Hepatocyte (in vitro differentiated cells): Measurements from ENCODE around the gene GAN. TPM values are rescaled to one million over a fixed set of nuclear protein-coding genes. Genes with fewer than 3 reads are reported as not detected.

Source experiments
- DNase-seq: peaks from one replicate; pipeline ENCODE4 v3.0.0-alpha.2; 2016; ENCODE audit warnings: low spot score
- H2AFZ ChIP-seq: fragments of 200-600 bp; sonication (generic); 2 replicates; pipeline ENCODE4 v1.6.0; 2016; ENCODE audit warnings: antibody characterized with exemption, mild to moderate bottlenecking
- H3K27ac ChIP-seq: fragments of 200-600 bp; sonication (generic); 2 replicates; pipeline ENCODE4 v1.5.1; 2016; ENCODE audit warnings: mild to moderate bottlenecking
- H3K27me3 ChIP-seq: fragments of 200-600 bp; sonication (generic); 2 replicates; pipeline ENCODE4 v1.6.1; 2016
- H3K36me3 ChIP-seq: fragments of 200-600 bp; sonication (generic); replicated peaks from 2 replicates; pipeline ENCODE4 v1.5.1; 2016; ENCODE audit warnings: low read depth; ENCODE audit not compliant: insufficient read depth
- H3K4me1 ChIP-seq: fragments of 200-600 bp; sonication (generic); 2 replicates; pipeline ENCODE4 v1.5.1; 2016; ENCODE audit warnings: mild to moderate bottlenecking, moderate library complexity; ENCODE audit not compliant: insufficient read depth
- H3K4me2 ChIP-seq: fragments of 200-600 bp; sonication (generic); 2 replicates; pipeline ENCODE4 v1.6.0; 2016
- H3K4me3 ChIP-seq: fragments of 200-600 bp; sonication (generic); 2 replicates; pipeline ENCODE4 v1.5.1; 2016; ENCODE audit warnings: mild to moderate bottlenecking
- H3K79me2 ChIP-seq: fragments of 200-600 bp; sonication (generic); 2 replicates; pipeline ENCODE4 v1.6.0; 2017; ENCODE audit warnings: mild to moderate bottlenecking
- H3K9me2 ChIP-seq: fragments of 200-600 bp; sonication (generic); replicated peaks from 2 replicates; pipeline ENCODE4 v1.6.0; 2017; ENCODE audit warnings: mild to moderate bottlenecking; ENCODE audit not compliant: insufficient read depth
- H3K9me3 ChIP-seq: fragments of 200-600 bp; sonication (generic); 2 replicates; pipeline ENCODE4 v1.5.1; 2016; ENCODE audit warnings: low read depth, mild to moderate bottlenecking
- H4K20me1 ChIP-seq: fragments of 200-600 bp; sonication (generic); 2 replicates; pipeline ENCODE4 v1.6.0; 2016; ENCODE audit warnings: mild to moderate bottlenecking; ENCODE audit not compliant: insufficient read depth, poor library complexity, severe bottlenecking
- EZH2 ChIP-seq: fragments of 200-600 bp; sonication (generic); IDR thresholded peaks from 2 replicates; pipeline ENCODE4 v1.6.1; 2016; ENCODE audit warnings: antibody characterized with exemption, mild to moderate bottlenecking, borderline replicate concordance
- EZH2phosphoT487 ChIP-seq: fragments of 200-600 bp; sonication (generic); IDR thresholded peaks from one replicate; pipeline ENCODE4 v1.6.1; 2018; ENCODE audit warnings: antibody characterized with exemption, mild to moderate bottlenecking, low read depth, moderate library complexity; ENCODE audit not compliant: unreplicated experiment, severe bottlenecking
- WGBS: methylation state at CpG from one replicate; pipeline ENCODE4 v1.1.6; 2016; ENCODE audit warnings: low lambda C conversion rate; ENCODE audit errors: missing lambda C conversion rate; 5-methylcytosine and 5-hydroxymethylcytosine counted together
- polyA plus RNA-seq: library from polyadenylated mRNA; unstranded; fragments of >200 nt; fragmentation: Nextera tagmentation; extraction: Ambion mirVana; gene quantifications from 2 replicates; pipeline ENCODE4 v1.2.1, GENCODE V29; 2016
- total RNA-seq: library from RNA; depleted of rRNA; stranded (reverse); fragments of >200 nt; gene quantifications from 2 replicates; pipeline ENCODE4 v1.2.3, GENCODE V29; 2014
- TF ChIP-seq, protein P1 (sequence below): fragments of 200-600 bp; sonication (generic); IDR thresholded peaks from 2 replicates; pipeline ENCODE4 v1.5.1; 2016; ENCODE audit warnings: antibody characterized with exemption, mild to moderate bottlenecking; ENCODE audit not compliant: poor library complexity

Gene GAN
- total and polyA plus RNA-seq, 2 experiments from 2014 or later, result 2.1 to 10.9 TPM

DNA sequence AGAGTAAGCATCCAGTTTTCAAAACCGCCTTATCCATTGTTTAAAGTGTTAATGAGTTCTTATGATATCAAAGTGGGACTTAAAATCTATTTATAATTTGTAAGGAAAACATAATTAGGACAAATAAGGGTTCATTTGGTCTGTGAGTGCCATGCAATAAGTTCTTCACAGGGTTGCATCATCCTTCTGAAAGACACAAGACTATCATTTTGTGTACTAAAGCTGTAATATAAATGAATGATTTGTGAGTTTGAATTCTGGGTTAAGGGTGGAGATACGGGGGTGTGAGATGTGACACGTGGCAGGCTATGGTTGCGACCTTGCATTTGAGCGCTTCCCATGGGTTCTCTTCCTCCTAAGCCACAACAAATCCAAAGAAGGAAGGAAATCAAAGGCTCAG lies 6.8 kb downstream of the GAN start:
- H3K36me3 ChIP-seq, result no peaks in the 10 kb centered on the region
- no peaks in the 10 kb centered on the region for H3K27me3 ChIP-seq
- H3K9me3 ChIP-seq, result no peaks in the 10 kb centered on the region
- WGBS, result 95% methylated on average over 5 of the region's 5 CpGs
- TF ChIP-seq, protein P1, sequence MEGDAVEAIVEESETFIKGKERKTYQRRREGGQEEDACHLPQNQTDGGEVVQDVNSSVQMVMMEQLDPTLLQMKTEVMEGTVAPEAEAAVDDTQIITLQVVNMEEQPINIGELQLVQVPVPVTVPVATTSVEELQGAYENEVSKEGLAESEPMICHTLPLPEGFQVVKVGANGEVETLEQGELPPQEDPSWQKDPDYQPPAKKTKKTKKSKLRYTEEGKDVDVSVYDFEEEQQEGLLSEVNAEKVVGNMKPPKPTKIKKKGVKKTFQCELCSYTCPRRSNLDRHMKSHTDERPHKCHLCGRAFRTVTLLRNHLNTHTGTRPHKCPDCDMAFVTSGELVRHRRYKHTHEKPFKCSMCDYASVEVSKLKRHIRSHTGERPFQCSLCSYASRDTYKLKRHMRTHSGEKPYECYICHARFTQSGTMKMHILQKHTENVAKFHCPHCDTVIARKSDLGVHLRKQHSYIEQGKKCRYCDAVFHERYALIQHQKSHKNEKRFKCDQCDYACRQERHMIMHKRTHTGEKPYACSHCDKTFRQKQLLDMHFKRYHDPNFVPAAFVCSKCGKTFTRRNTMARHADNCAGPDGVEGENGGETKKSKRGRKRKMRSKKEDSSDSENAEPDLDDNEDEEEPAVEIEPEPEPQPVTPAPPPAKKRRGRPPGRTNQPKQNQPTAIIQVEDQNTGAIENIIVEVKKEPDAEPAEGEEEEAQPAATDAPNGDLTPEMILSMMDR, result no peak
- TF ChIP-seq EZH2, result no peak
- TF ChIP-seq EZH2phosphoT487, result no peak
- no peak overlapping the region for H2AFZ ChIP-seq
- H4K20me1 ChIP-seq, result no peaks in the 10 kb centered on the region
- no peak overlapping the region for H3K4me2 ChIP-seq
- no peaks in the 10 kb centered on the region for H3K9me2 ChIP-seq
- H3K79me2 ChIP-seq, result peaks cover 95% of the 10 kb centered on the region
- no peak overlapping the region for H3K27ac ChIP-seq
- no peak for DNase-seq
- no peak overlapping the region for H3K4me3 ChIP-seq
- no peaks in the 10 kb centered on the region for H3K4me1 ChIP-seq

DNA sequence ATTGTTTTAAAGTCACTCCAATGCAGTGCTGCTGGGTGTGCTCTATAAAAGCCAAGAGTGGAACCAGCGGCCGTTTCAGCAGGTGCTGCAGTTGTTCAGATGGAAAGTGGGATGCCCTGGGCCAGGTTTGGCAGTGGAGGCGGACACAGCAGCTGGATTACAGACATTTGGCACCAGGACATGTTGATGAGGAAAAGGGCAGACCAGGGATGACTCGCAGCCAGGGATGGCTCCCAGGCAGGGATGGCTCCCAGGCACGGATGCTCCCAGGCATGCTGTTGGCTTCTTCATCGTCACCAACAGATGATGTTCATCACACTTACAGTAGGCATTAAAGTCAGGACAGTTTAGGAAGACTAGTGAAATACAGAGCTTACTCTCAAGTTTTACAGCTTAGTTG lies 10.0 kb downstream of the GAN start:
- no peak overlapping the region for H3K27ac ChIP-seq
- H3K9me3 ChIP-seq, result no peaks in the 10 kb centered on the region
- H3K79me2 ChIP-seq, result peaks cover 96% of the 10 kb centered on the region
- H3K36me3 ChIP-seq, result no peaks in the 10 kb centered on the region
- WGBS, result 94% methylated on average over 6 of the region's 6 CpGs
- no peaks in the 10 kb centered on the region for H3K4me1 ChIP-seq
- H3K27me3 ChIP-seq, result no peaks in the 10 kb centered on the region
- H2AFZ ChIP-seq, result no peak overlapping the region
- H3K4me2 ChIP-seq, result no peak overlapping the region
- no peaks in the 10 kb centered on the region for H3K9me2 ChIP-seq
- peaks cover 5% of the 10 kb centered on the region for H4K20me1 ChIP-seq
- DNase-seq, result no peak
- no peak overlapping the region for H3K4me3 ChIP-seq
- no peak for TF ChIP-seq EZH2phosphoT487
- no peak for TF ChIP-seq EZH2
- TF ChIP-seq, protein P1, result no peak

DNA sequence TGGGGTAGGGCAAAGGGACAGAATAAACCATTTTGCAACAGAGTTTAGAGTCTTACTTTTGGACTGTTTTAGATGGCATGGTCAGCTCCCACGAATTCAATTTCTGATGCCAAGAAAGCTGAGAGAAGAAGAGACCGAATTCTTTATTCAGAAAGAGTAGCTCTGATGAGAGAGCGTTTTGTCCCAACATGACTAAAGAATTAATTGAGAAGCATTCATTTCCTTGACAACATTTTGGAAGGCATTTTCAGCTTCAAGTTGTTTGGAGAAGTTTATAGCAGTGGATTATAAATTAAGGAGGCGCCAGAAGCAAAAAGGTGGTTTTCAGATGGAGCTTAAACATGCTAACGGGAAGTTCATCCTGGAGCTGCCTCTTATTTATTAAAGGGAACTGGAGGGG lies 12.2 kb downstream of the GAN start:
- H3K4me3 ChIP-seq, result no peak overlapping the region
- H3K4me2 ChIP-seq, result no peak overlapping the region
- no peak for DNase-seq
- no peaks in the 10 kb centered on the region for H3K36me3 ChIP-seq
- peaks cover 95% of the 10 kb centered on the region for H3K79me2 ChIP-seq
- peak overlapping the region; percentile 14 for H3K27ac ChIP-seq
- no peak overlapping the region for H2AFZ ChIP-seq
- H4K20me1 ChIP-seq, result peaks cover 5% of the 10 kb centered on the region
- no peaks in the 10 kb centered on the region for H3K27me3 ChIP-seq
- no peaks in the 10 kb centered on the region for H3K9me3 ChIP-seq
- 92% methylated on average over 5 of the region's 5 CpGs for WGBS
- no peak for TF ChIP-seq EZH2phosphoT487
- TF ChIP-seq EZH2, result no peak
- TF ChIP-seq, protein P1, result no peak
- no peaks in the 10 kb centered on the region for H3K4me1 ChIP-seq
- H3K9me2 ChIP-seq, result no peaks in the 10 kb centered on the region
